K562 (cell line): ENCODE results near the gene GPR78. TPM values are rescaled to one million over a fixed set of nuclear protein-coding genes. Genes with fewer than 3 reads are reported as not detected.

Source experiments
- ATF3 ChIP-seq, 2 experiments: fragments of 450-650 bp in 1 of 2; sonication (generic) in 1 of 2; formaldehyde crosslinking in 1 of 2; IDR thresholded peaks in 1 of 2; conservative IDR thresholded peaks in 1 of 2; 2 replicates each; pipeline versions ENCODE4 v1.6.1 to v1.8.1; 2016 to 2023; ENCODE audit warnings: mild to moderate bottlenecking in 2 of 2, moderate library complexity in 2 of 2, inconsistent platforms in 1 of 2, missing genetic modification reagents in 1 of 2
- BRF1 ChIP-seq: IDR thresholded peaks from 3 replicates; pipeline ENCODE4 v1.6.1; 2011; ENCODE audit warnings: borderline replicate concordance, mild to moderate bottlenecking; ENCODE audit not compliant: insufficient read length; ENCODE audit errors: extremely low read depth
- EWSR1 ChIP-seq: fragments of 450-650 bp; IDR thresholded peaks from 2 replicates; pipeline ENCODE4 v1.6.1; 2018; ENCODE audit warnings: borderline replicate concordance, mild to moderate bottlenecking, low read depth, moderate library complexity; ENCODE audit not compliant: partially characterized antibody
- FOS ChIP-seq: IDR thresholded peaks from 3 replicates; pipeline ENCODE4 v1.6.1; 2011; ENCODE audit not compliant: insufficient read length; ENCODE audit errors: extremely low read depth
- FOXA1 ChIP-seq: fragments of 450-650 bp; IDR thresholded peaks from 2 replicates; pipeline ENCODE4 v1.6.1; 2016; ENCODE audit warnings: mild to moderate bottlenecking, borderline replicate concordance
- GABPB1 ChIP-seq: sonication (generic); formaldehyde crosslinking; IDR thresholded peaks from 2 replicates; pipeline ENCODE4 v1.8.0; 2022; ENCODE audit warnings: mild to moderate bottlenecking, missing genetic modification reagents
- HDAC2 ChIP-seq: fragments of 450-650 bp; IDR thresholded peaks from 2 replicates; pipeline ENCODE4 v1.6.1; 2016; ENCODE audit warnings: mild to moderate bottlenecking
- HINFP ChIP-seq: fragments of 450-650 bp; conservative IDR thresholded peaks from 2 replicates; pipeline ENCODE4 v1.6.1; 2016; ENCODE audit warnings: missing genetic modification characterization, low read depth, mild to moderate bottlenecking, control low read depth, missing compliant biosample characterization
- L3MBTL2 ChIP-seq: fragments of 450-650 bp; IDR thresholded peaks from 2 replicates; pipeline ENCODE4 v1.6.1; 2016; ENCODE audit warnings: mild to moderate bottlenecking, moderate library complexity
- MCM3 ChIP-seq: fragments of 450-650 bp; IDR thresholded peaks from 2 replicates; pipeline ENCODE4 v1.6.1; 2016
- NFIC ChIP-seq: fragments of 450-650 bp; IDR thresholded peaks from 2 replicates; pipeline ENCODE4 v1.6.1; 2017; ENCODE audit warnings: mild to moderate bottlenecking, inconsistent platforms
- RBM14 ChIP-seq: fragments of 200-400 bp; formaldehyde crosslinking; IDR thresholded peaks from 2 replicates; pipeline ENCODE4 v1.6.1; 2018; ENCODE audit warnings: low read depth, mild to moderate bottlenecking, low read length, moderate library complexity, borderline replicate concordance; ENCODE audit not compliant: insufficient read depth
- RBM25 ChIP-seq: fragments of 200-400 bp; formaldehyde crosslinking; IDR thresholded peaks from 2 replicates; pipeline ENCODE4 v1.6.1; 2018; ENCODE audit warnings: low read length, low read depth, moderate library complexity; ENCODE audit not compliant: severe bottlenecking
- RBM34 ChIP-seq: fragments of 200-400 bp; formaldehyde crosslinking; IDR thresholded peaks from 2 replicates; pipeline ENCODE4 v1.6.1; 2018; ENCODE audit warnings: low read length, borderline replicate concordance; ENCODE audit not compliant: insufficient read depth
- RCOR1 ChIP-seq, 2 experiments: IDR thresholded peaks; 2 replicates each; pipeline ENCODE4 v1.6.1; 2012; ENCODE audit warnings: low read depth in 2 of 2, low read length in 2 of 2, borderline replicate concordance in 1 of 2, improper control_type of control experiment in 1 of 2
- SOX6 ChIP-seq: fragments of 450-650 bp; IDR thresholded peaks from 2 replicates; pipeline ENCODE4 v1.6.1; 2014; ENCODE audit warnings: mild to moderate bottlenecking
- SRSF1 ChIP-seq: fragments of 200-400 bp; formaldehyde crosslinking; IDR thresholded peaks from 2 replicates; pipeline ENCODE4 v1.6.1; 2017; ENCODE audit warnings: mild to moderate bottlenecking, low read depth, low read length, moderate library complexity
- TAL1 ChIP-seq: fragments of 450-650 bp; IDR thresholded peaks from 2 replicates; pipeline ENCODE4 v1.6.1; 2016; ENCODE audit warnings: mild to moderate bottlenecking
- YY1 ChIP-seq, 3 experiments: IDR thresholded peaks; 2 replicates each; pipeline ENCODE4 v1.6.1; 2011; ENCODE audit warnings: low read length in 2 of 3, mild to moderate bottlenecking in 2 of 3, moderate library complexity in 2 of 3, borderline replicate concordance in 1 of 3, control low read depth in 1 of 3, low read depth in 1 of 3; ENCODE audit not compliant: insufficient read depth in 3 of 3, insufficient replicate concordance in 2 of 3, control insufficient read depth in 1 of 3, insufficient read length in 1 of 3; ENCODE audit errors: extremely low read depth in 1 of 3
- ZNF12 ChIP-seq: sonication (generic); formaldehyde crosslinking; IDR thresholded peaks from 2 replicates; pipeline ENCODE4 v1.4.0; 2020; ENCODE audit warnings: mild to moderate bottlenecking, missing genetic modification reagents
- ZNF263 ChIP-seq: sonication (generic); formaldehyde crosslinking; IDR thresholded peaks from 2 replicates; pipeline ENCODE4 v1.8.0; 2022; ENCODE audit warnings: mild to moderate bottlenecking, missing genetic modification reagents, borderline replicate concordance
- polyA plus RNA-seq, 8 experiments: library from polyadenylated mRNA; depleted of rRNA in 4 of 8; stranded (reverse) in 5 of 8; unstranded in 3 of 8; fragments of >200 nt; fragmentation: Nextera tagmentation in 2 of 8; fragmentation: Illumina TruSeq in 1 of 8; extraction: Ambion mirVana in 2 of 8; extraction: Trizol in 1 of 8; gene quantifications; 2 replicates each; pipeline versions ENCODE4 v1.2.1 to v1.2.3, GENCODE V29; 2011 to 2014; ENCODE audit warnings: inconsistent platforms in 1 of 8, missing spikeins in 1 of 8
- total RNA-seq, 7 experiments: library from RNA; depleted of rRNA in 6 of 7; stranded (reverse); fragments of >200 nt in 6 of 7; fragmentation: Illumina TruSeq in 2 of 7; extraction: Trizol in 2 of 7; gene quantifications; 2 replicates each; pipeline versions ENCODE4 v1.2.1 to v1.2.3, GENCODE V29; 2011 to 2021; ENCODE audit warnings: low replicate concordance in 1 of 7
- TF ChIP-seq, protein P1 (sequence below): sonication (generic); formaldehyde crosslinking; IDR thresholded peaks from 2 replicates; pipeline ENCODE4 v1.8.0; 2022; ENCODE audit warnings: mild to moderate bottlenecking, missing genetic modification reagents
- TF ChIP-seq, protein P2 (sequence below): fragments of 450-650 bp; formaldehyde crosslinking; IDR thresholded peaks from 2 replicates; pipeline ENCODE4 v1.4.0; 2020; ENCODE audit warnings: mild to moderate bottlenecking, moderate library complexity

The GPR78 gene
- total and polyA plus RNA-seq, 9 of the 15 experiments (the other 6 are each of a cell fraction or from before 2014, with no cell fraction given) = 0.04 to 0.13 (median 0.07) TPM; not detected in 4

- TF ChIP-seq, protein P1, sequence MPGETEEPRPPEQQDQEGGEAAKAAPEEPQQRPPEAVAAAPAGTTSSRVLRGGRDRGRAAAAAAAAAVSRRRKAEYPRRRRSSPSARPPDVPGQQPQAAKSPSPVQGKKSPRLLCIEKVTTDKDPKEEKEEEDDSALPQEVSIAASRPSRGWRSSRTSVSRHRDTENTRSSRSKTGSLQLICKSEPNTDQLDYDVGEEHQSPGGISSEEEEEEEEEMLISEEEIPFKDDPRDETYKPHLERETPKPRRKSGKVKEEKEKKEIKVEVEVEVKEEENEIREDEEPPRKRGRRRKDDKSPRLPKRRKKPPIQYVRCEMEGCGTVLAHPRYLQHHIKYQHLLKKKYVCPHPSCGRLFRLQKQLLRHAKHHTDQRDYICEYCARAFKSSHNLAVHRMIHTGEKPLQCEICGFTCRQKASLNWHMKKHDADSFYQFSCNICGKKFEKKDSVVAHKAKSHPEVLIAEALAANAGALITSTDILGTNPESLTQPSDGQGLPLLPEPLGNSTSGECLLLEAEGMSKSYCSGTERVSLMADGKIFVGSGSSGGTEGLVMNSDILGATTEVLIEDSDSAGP (CRISPR knock-in tag) = no peak
- TF ChIP-seq RCOR1 (IDR thresholded peaks at IDR 0.05; ENCODE audit: borderline replicate concordance in 1 of 2, low read depth in 2 of 2, low read length in 2 of 2) (0 out of 4 replicates have a peak, but pooled peaks of 1 of the 2 experiments have one; percentile 41), RBM14 (no peak), HDAC2 (no peak), NFIC (peak; percentile 86), GABPB1 (CRISPR knock-in tag) (no peak), FOXA1 (no peak), RBM25 (no peak), TAL1 (no peak), ATF3 (IDR thresholded peaks at IDR 0.05) (peak; percentile 77), ATF3 (CRISPR knock-in tag; conservative IDR thresholded peaks at IDR 0.05) (no peak), EWSR1 (no peak), RBM34 (no peak), MCM3 (no peak), YY1 (IDR thresholded peaks at IDR 0.05; ENCODE audit: borderline replicate concordance in 1 of 3, control insufficient read depth in 1 of 3, extremely low read depth in 1 of 3, insufficient read depth in 3 of 3, insufficient read length in 1 of 3, insufficient replicate concordance in 2 of 3, low read depth in 1 of 3, low read length in 2 of 3) (no peak), HINFP (tag) (no peak), ZNF12 (CRISPR knock-in tag) (no peak), FOS (no peak), L3MBTL2 (no peak; the same call in 1 of the 2 replicates), SRSF1 (no peak), BRF1 (no peak), ZNF263 (CRISPR knock-in tag) (no peak; the same call in 1 of the 2 replicates), SOX6 (0 out of 2 replicates have a peak, but pooled peaks have one; percentile 36)
- TF ChIP-seq, protein P2, sequence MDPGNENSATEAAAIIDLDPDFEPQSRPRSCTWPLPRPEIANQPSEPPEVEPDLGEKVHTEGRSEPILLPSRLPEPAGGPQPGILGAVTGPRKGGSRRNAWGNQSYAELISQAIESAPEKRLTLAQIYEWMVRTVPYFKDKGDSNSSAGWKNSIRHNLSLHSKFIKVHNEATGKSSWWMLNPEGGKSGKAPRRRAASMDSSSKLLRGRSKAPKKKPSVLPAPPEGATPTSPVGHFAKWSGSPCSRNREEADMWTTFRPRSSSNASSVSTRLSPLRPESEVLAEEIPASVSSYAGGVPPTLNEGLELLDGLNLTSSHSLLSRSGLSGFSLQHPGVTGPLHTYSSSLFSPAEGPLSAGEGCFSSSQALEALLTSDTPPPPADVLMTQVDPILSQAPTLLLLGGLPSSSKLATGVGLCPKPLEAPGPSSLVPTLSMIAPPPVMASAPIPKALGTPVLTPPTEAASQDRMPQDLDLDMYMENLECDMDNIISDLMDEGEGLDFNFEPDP (CRISPR knock-in tag) = no peak
These were observed 43.1 kb upstream of the GPR78 start (continued) for GRCh38 chr4:8537041-8537461.
